ENCODE results near the gene ACER3. TPM values are rescaled to one million over a fixed set of nuclear protein-coding genes. Genes with fewer than 3 reads are reported as not detected.
A peak's percentile ranks its signal among the peaks of the same experiment; 100 is the strongest.
"Not testable (repeated sequence)": the region's sequence is repeated elsewhere in the genome, so short reads cannot be mapped to it uniquely, and the experiment has no call there.

ACER3 gene
- total RNA-seq, 4 donors from 2014 or later, result 1.1 to 3.4 (median 2.6) TPM

GRCh38 chr11:76861490-76861953 lies 804 bp downstream of the ACER3 start:
- no peak for TF ChIP-seq POLR2A (IDR thresholded peaks at IDR 0.05)
- no peak for TF ChIP-seq CTCF (IDR thresholded peaks at IDR 0.05 in 4 of 5, conservative IDR thresholded peaks at IDR 0.05 in 1 of 5)
- intact Hi-C loops (cut with DNase I; ENCODE audit: low total_unique reads) (no loop called here), in situ Hi-C loops (cut with MboI; ENCODE audit: low sequenced_read_pairs in 4 of 4) (no loop called here)
- DNase-seq (no peak), ATAC-seq (no peak)
- Histone ChIP-seq H3K4me1 (peaks cover 10 to 12% of the 10 kb centered on the region in 2 donors), H3K27ac (peak overlapping the region; percentile 83 to 95 (median 87)), H3K4me3 (peak overlapping the region; percentile 72 to 98 (median 88)), H3K36me3 (no peaks in the 10 kb centered on the region), H3K9me3 (no peaks in the 10 kb centered on the region), H3K27me3 (no peaks in the 10 kb centered on the region)

DNA sequence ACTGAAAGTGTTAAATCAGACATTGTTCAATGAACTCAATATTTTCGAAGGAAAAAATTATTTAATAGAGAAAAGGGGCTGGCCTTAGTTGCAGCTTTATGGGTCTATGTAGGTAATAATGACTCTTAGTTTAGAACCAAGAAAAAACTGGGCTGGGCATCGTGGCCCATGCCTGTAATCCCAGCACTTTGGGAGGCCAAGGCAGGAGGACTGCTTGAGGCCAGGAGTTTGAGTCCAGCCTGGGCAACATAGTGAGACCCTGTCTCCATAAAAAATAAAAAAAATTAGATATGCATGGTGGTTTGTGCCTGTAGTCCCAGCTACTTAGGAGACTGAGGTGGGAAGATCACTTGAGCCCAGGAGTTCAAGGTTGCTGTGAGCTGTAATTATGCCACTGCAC lies 2.1 kb downstream of the ACER3 start:
- not testable (repeated sequence) for H3K4me1 ChIP-seq

DNA sequence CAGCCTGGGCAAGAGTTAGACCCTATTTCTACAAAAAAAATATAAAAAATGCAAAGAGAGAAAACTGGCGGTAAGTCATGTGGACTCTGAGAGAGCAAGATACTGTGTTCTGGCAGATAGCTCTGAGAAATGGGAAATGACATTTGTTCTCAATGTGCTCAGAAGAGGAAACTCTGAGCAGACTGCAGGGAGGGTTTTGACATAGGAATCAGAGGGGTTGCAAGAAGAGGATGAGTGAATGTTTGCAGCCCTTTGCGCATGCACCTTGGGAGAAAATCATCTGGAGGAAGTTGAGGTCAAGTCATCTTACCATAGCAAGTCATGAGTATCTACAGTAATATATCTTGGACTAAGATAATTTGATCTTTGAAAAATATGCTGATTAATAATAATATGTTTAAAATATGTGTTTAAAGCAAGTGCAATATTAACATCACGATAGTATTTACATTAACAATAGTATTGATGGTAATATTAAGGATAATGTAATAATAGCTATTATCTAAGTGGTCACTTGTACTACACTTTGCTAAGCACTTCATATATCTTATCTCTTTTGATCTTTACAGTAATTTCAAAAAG lies 2.6 kb downstream of the ACER3 start:
- ATAC-seq (no peak), DNase-seq (peak in 1 of 2 donors; percentile 25)
- Histone ChIP-seq H3K27me3 (no peaks in the 10 kb centered on the region), H3K4me1 (peaks cover 9 to 10% of the 10 kb centered on the region in 2 donors), H3K27ac (no peak overlapping the region), H3K4me3 (no peak overlapping the region), H3K36me3 (no peaks in the 10 kb centered on the region), H3K9me3 (no peaks in the 10 kb centered on the region)
- intact Hi-C loops (cut with DNase I; ENCODE audit: low total_unique reads) (no loop called here), in situ Hi-C loops (cut with MboI; ENCODE audit: low sequenced_read_pairs in 4 of 4) (no loop called here)
- no peak for TF ChIP-seq CTCF (IDR thresholded peaks at IDR 0.05 in 4 of 5, conservative IDR thresholded peaks at IDR 0.05 in 1 of 5)
- no peak for TF ChIP-seq POLR2A (IDR thresholded peaks at IDR 0.05)

More for the DNA sequence above, 2.1 kb downstream of the ACER3 start:
- H3K4me3 ChIP-seq; intact Hi-C loops (cut with DNase I; ENCODE audit: low total_unique reads); DNase-seq; in situ Hi-C loops (cut with MboI; ENCODE audit: low sequenced_read_pairs in 4 of 4); ATAC-seq; H3K9me3 ChIP-seq; H3K36me3 ChIP-seq; H3K27me3 ChIP-seq; H3K27ac ChIP-seq: not testable (repeated sequence)

DNA sequence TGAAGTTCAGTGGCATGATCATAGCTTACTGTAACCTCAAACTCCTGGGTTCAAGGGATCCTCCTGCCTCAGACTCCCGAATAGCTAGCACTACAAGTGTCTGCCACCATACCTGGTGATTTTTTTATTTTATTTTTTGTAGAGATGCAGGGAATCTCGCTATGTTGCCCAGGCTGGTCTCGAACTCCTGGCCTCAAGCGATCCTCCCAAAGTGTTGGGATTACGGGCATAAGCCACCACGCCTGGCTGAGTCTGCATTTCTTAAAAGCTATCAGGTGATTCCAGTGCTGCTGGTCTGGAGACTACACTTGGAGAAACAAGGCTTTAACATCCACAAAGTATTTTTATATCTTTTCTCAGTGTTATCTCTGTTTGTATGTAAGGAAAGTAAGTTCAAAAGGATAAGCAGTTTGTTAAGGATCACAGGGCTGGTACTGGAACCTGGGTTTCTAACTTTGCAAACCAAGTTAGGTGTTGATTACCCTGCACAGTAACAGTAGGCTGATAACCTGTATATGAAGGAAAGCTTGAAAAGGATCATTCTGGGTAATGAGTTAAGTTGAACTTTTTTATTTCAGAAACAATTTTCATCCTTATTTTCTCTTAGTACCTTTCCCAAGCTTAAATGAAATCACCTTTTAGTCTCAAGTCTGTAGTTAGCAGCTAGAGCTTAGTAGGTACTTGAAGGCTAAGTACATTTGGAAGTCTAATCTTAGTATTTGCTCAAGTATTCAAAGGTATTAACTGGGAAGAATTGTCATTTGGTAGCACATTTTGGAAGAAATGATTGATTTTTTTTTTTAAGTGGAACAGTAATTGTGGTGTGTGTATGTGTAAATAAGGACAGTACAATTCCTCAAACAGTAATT lies 12.5 kb downstream of the ACER3 start:
- Histone ChIP-seq H3K4me1 (peaks cover 0 to 4% of the 10 kb centered on the region in 2 donors), H3K36me3 (no peaks in the 10 kb centered on the region), H3K9me3 (no peaks in the 10 kb centered on the region), H3K27me3 (no peaks in the 10 kb centered on the region), H3K27ac (no peak overlapping the region), H3K4me3 (no peak overlapping the region)
- intact Hi-C loops (cut with DNase I; ENCODE audit: low total_unique reads) (no loop called here), in situ Hi-C loops (cut with MboI; ENCODE audit: low sequenced_read_pairs in 4 of 4) (no loop called here)
- TF ChIP-seq POLR2A (IDR thresholded peaks at IDR 0.05) (no peak), CTCF (IDR thresholded peaks at IDR 0.05 in 4 of 5, conservative IDR thresholded peaks at IDR 0.05 in 1 of 5) (no peak)
- DNase-seq (no peak), ATAC-seq (no peak)

DNA sequence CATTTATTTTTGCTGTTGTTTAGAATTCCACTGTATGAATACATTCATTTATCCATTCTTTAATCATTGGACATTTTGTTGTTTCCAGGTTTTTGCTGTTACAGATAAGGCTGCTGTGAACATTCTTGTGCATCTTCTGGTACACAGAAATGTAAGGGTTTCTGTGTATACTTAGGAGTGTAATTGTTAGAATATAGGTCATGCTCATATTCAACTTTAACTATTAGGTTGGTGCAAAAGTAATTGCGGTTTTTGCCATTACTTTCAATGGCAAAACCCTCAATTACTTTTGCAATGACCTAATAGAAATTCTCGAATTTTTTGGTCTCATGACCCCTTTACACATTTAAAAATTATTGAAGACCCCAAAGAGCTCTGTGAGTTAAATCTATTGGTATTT lies 17.3 kb downstream of the ACER3 start:
- no peaks in the 10 kb centered on the region for H3K36me3 ChIP-seq
- H3K9me3 ChIP-seq, result no peaks in the 10 kb centered on the region
- intact Hi-C loops (cut with DNase I; ENCODE audit: low total_unique reads) (no loop called here), in situ Hi-C loops (cut with MboI; ENCODE audit: low sequenced_read_pairs in 4 of 4) (no loop called here)
- peaks cover 0 to 4% of the 10 kb centered on the region in 2 donors for H3K4me1 ChIP-seq
- DNase-seq (no peak), ATAC-seq (no peak)
- H3K27ac ChIP-seq, result no peak overlapping the region
- TF ChIP-seq POLR2A (IDR thresholded peaks at IDR 0.05), result no peak
- no peak for TF ChIP-seq CTCF (IDR thresholded peaks at IDR 0.05 in 4 of 5, conservative IDR thresholded peaks at IDR 0.05 in 1 of 5)
- H3K4me3 ChIP-seq, result no peak overlapping the region
- no peaks in the 10 kb centered on the region for H3K27me3 ChIP-seq
